WTC11 (cell line): Measurements from ENCODE around the gene ANKRD33B.

Source experiments
- CBFB ChIP-seq: sonication (generic); formaldehyde crosslinking; IDR thresholded peaks from 2 replicates; pipeline ENCODE4 v1.8.1; 2022; ENCODE audit warnings: mild to moderate bottlenecking, low read depth, missing genetic modification reagents
- CREM ChIP-seq: sonication (generic); formaldehyde crosslinking; IDR thresholded peaks from 2 replicates; pipeline ENCODE4 v1.8.1; 2022; ENCODE audit warnings: mild to moderate bottlenecking, missing genetic modification reagents, moderate library complexity
- TF ChIP-seq, protein P1 (sequence below): fragments of 200-600 bp; IDR thresholded peaks from 2 replicates; pipeline ENCODE4 v1.8.0; 2022; ENCODE audit warnings: antibody characterized with exemption
- TF ChIP-seq, protein P2 (sequence below): sonication (generic); formaldehyde crosslinking; IDR thresholded peaks from 2 replicates; pipeline ENCODE4 v1.8.0; 2022; ENCODE audit warnings: mild to moderate bottlenecking, missing genetic modification reagents

DNA sequence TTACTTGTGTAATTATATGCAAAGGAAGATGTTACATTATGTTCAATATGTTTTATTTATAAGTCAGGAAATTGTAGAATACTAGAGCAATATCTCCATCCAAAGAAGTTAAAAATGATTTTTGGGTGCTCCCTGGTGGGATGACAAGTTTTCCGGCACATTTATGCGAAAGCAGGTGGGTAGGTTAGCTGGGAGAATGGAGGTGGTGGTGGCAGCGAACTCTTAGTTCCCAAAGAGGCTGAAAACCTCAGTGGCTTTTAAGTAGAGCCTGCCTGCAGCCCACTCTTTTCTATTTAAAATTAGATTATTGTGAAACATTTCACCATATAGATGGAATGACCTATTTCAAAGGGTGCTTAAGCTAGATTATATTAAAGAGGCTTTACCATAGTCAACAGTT is 51.8 kb downstream of the ANKRD33B start:
- TF ChIP-seq, protein P1, sequence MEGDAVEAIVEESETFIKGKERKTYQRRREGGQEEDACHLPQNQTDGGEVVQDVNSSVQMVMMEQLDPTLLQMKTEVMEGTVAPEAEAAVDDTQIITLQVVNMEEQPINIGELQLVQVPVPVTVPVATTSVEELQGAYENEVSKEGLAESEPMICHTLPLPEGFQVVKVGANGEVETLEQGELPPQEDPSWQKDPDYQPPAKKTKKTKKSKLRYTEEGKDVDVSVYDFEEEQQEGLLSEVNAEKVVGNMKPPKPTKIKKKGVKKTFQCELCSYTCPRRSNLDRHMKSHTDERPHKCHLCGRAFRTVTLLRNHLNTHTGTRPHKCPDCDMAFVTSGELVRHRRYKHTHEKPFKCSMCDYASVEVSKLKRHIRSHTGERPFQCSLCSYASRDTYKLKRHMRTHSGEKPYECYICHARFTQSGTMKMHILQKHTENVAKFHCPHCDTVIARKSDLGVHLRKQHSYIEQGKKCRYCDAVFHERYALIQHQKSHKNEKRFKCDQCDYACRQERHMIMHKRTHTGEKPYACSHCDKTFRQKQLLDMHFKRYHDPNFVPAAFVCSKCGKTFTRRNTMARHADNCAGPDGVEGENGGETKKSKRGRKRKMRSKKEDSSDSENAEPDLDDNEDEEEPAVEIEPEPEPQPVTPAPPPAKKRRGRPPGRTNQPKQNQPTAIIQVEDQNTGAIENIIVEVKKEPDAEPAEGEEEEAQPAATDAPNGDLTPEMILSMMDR = no peak
- no peak for TF ChIP-seq CBFB (CRISPR knock-in tag)
- TF ChIP-seq CREM (CRISPR knock-in tag) = no peak
- TF ChIP-seq, protein P2, sequence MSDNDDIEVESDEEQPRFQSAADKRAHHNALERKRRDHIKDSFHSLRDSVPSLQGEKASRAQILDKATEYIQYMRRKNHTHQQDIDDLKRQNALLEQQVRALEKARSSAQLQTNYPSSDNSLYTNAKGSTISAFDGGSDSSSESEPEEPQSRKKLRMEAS (CRISPR knock-in tag) = no peak
